ENCODE data around the gene MESP1. TPM values are rescaled to one million over a fixed set of nuclear protein-coding genes. Genes with fewer than 3 reads are reported as not detected.
A peak's percentile ranks its signal among the peaks of the same experiment; 100 is the strongest.

The MESP1 gene
- total and polyA plus RNA-seq, 2 of the 8 experiments (the other 6 are each of a cell fraction or from before 2014, with no cell fraction given), result 0.15 to 0.23 TPM

DNA sequence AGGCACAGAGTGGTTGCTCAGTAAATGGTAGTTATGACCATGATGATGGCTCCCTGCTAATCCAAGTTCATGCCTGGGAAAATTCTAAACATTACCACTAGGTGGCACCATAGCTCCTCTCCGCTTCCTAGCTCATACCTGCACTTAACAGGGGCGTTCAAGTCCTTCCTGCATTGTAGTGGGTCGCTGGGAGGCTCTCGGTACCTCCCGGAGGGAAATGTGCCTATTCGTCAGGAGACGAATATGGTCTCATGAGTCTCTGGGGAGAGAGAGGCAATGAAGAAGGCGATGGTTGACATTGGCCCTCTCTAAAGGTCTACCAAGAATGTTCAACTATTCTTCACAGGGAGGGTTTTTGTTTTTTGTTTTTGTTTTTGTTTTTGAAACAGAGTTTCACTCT is 10.9 kb downstream of the MESP1 start:
- no peaks in the 10 kb centered on the region for H4K20me1 ChIP-seq (replicated peaks in 1 of 2; ENCODE audit: control insufficient read depth in 1 of 2, insufficient read depth in 2 of 2, low read length in 2 of 2)
- H3K9ac ChIP-seq (replicated peaks in 1 of 4; ENCODE audit: extremely low read depth in 1 of 4, low read depth in 3 of 4, low read length in 3 of 4), result no peak overlapping the region
- no peak overlapping the region for H2BK12ac ChIP-seq (ENCODE audit: low read depth, low read length)
- no peak overlapping the region for H2BK120ac ChIP-seq (replicated peaks; ENCODE audit: low read depth, low read length)
- no peaks in the 10 kb centered on the region for H3K79me2 ChIP-seq (ENCODE audit: control insufficient read depth in 1 of 2, insufficient read depth in 2 of 2, low read length in 2 of 2)
- no peak overlapping the region for H3K4me3 ChIP-seq (ENCODE audit: extremely low read depth in 1 of 4, insufficient read depth in 2 of 4, low read depth in 3 of 4, low read length in 4 of 4)
- no peaks in the 10 kb centered on the region for H3K36me3 ChIP-seq (ENCODE audit: control insufficient read depth in 2 of 4, insufficient read depth in 4 of 4, low read length in 3 of 4)
- no peak overlapping the region for H4K8ac ChIP-seq (ENCODE audit: extremely low read depth, insufficient read depth, low read length)
- H3K79me1 ChIP-seq (ENCODE audit: low read depth, low read length), result no peaks in the 10 kb centered on the region
- H4K5ac ChIP-seq (ENCODE audit: insufficient read length, low read depth, low read length), result no peak overlapping the region
- no peak overlapping the region for H2BK20ac ChIP-seq (ENCODE audit: low read length)
- no peaks in the 10 kb centered on the region for H3K9me3 ChIP-seq (ENCODE audit: insufficient read depth in 2 of 2, low read depth in 1 of 2, low read length in 1 of 2)
- H3K14ac ChIP-seq (ENCODE audit: insufficient read length), result no peak overlapping the region
- FAIRE-seq, result peak; percentile 99
- POLR2A ChIA-PET (ENCODE audit: partially characterized antibody), result interaction anchor here (1.8 kb wide), 1 partner anchor 148 kb away, joined by 4 read pairs; no protein-coding TSS in a partner anchor
- H3K18ac ChIP-seq (ENCODE audit: extremely low read depth, low read length), result no peak overlapping the region
- H3K4ac ChIP-seq (replicated peaks; ENCODE audit: insufficient read length, low read depth, low read length), result no peak overlapping the region
- no peak overlapping the region for H3K4me2 ChIP-seq (ENCODE audit: insufficient read depth in 1 of 2, low read depth in 2 of 2, low read length in 2 of 2)
- no peak overlapping the region for H2AFZ ChIP-seq (ENCODE audit: low read length)
- H2BK15ac ChIP-seq (ENCODE audit: low read length), result no peak overlapping the region
- no peak overlapping the region for H2BK5ac ChIP-seq (ENCODE audit: low read depth, low read length)
- no peaks in the 10 kb centered on the region for H3K23me2 ChIP-seq (ENCODE audit: low read depth, low read length)
- H3K27me3 ChIP-seq (replicated peaks in 1 of 4; ENCODE audit: control insufficient read depth in 3 of 4, extremely low read depth in 1 of 4, insufficient read depth in 3 of 4, low read length in 3 of 4), result peaks cover 0 to 2% (median under 1%) of the 10 kb centered on the region in 4 experiments; a peak in 5 of 7 replicates
- CTCF ChIA-PET (ENCODE audit: partially characterized antibody), result interaction anchor here (0.5 to 2.7 kb wide), 24 partner anchors 8 to 488 kb away, joined by 3 to 30 read pairs (median 4); no protein-coding TSS in a partner anchor
- no peak overlapping the region for H3K27ac ChIP-seq (ENCODE audit: low read depth, low read length)
- no peaks in the 10 kb centered on the region for H3K4me1 ChIP-seq (replicated peaks in 1 of 4; ENCODE audit: control insufficient read depth in 3 of 4, insufficient read depth in 4 of 4, low read length in 3 of 4)
- WGBS, 2 experiments (ENCODE audit: extremely low coverage in 1 of 2, insufficient coverage in 1 of 2, insufficient read length in 1 of 2, insufficient replicate concordance in 2 of 2, low coverage in 1 of 2, low lambda C conversion rate in 2 of 2, missing lambda C conversion rate in 1 of 2), result 14% methylated on average over 8 of the region's 8 CpGs; no CpG with 5 or more reads in 1 of the 2 experiments
- H2AK5ac ChIP-seq (ENCODE audit: low read depth, low read length), result no peak overlapping the region
- no peak overlapping the region for H3K56ac ChIP-seq (replicated peaks; ENCODE audit: insufficient read length, low read depth, low read length)
- DNase-seq (ENCODE audit: low read depth in 1 of 2, low spot score in 2 of 2), result peak; percentile 62 to 73
- no peak overlapping the region for H3K23ac ChIP-seq (ENCODE audit: insufficient read length)
- H4K91ac ChIP-seq (replicated peaks; ENCODE audit: insufficient read length, low read length), result no peak overlapping the region
- TF ChIP-seq SIN3A (conservative IDR thresholded peaks at IDR 0.05 in 1 of 2, IDR thresholded peaks at IDR 0.05 in 1 of 2; ENCODE audit: low read depth in 1 of 2, low read length in 2 of 2), result no peak
- peak; percentile 57; the same call in 1 of the 2 replicates for TF ChIP-seq TEAD4 (IDR thresholded peaks at IDR 0.05; ENCODE audit: low read depth, low read length)
- peak; percentile 92 to 95 for TF ChIP-seq RAD21 (IDR thresholded peaks at IDR 0.05 in 1 of 2, conservative IDR thresholded peaks at IDR 0.05 in 1 of 2; ENCODE audit: low read depth in 2 of 2, low read length in 2 of 2)
- TF ChIP-seq RFX5 (IDR thresholded peaks at IDR 0.05; ENCODE audit: borderline replicate concordance, low read depth, low read length), result 0 out of 2 replicates have a peak, but pooled peaks have one; percentile 50
- TF ChIP-seq, protein P1, sequence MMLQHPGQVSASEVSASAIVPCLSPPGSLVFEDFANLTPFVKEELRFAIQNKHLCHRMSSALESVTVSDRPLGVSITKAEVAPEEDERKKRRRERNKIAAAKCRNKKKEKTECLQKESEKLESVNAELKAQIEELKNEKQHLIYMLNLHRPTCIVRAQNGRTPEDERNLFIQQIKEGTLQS (IDR thresholded peaks at IDR 0.05; ENCODE audit: insufficient read depth, low read depth, low read length), result no peak
- no peak for TF ChIP-seq SIRT6 (IDR thresholded peaks at IDR 0.05; ENCODE audit: low read length)
- TF ChIP-seq JUN (IDR thresholded peaks at IDR 0.05; ENCODE audit: low read depth, low read length), result no peak
- no peak for TF ChIP-seq TCF12 (IDR thresholded peaks at IDR 0.05; ENCODE audit: low read depth, low read length)
- TF ChIP-seq TAF1 (IDR thresholded peaks at IDR 0.05; ENCODE audit: low read depth, low read length), result no peak
- TF ChIP-seq, protein P2, sequence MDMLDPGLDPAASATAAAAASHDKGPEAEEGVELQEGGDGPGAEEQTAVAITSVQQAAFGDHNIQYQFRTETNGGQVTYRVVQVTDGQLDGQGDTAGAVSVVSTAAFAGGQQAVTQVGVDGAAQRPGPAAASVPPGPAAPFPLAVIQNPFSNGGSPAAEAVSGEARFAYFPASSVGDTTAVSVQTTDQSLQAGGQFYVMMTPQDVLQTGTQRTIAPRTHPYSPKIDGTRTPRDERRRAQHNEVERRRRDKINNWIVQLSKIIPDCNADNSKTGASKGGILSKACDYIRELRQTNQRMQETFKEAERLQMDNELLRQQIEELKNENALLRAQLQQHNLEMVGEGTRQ (IDR thresholded peaks at IDR 0.05; ENCODE audit: low read length), result no peak
- no peak for TF ChIP-seq RNF2 (IDR thresholded peaks at IDR 0.05; ENCODE audit: borderline replicate concordance, low read depth, low read length, missing control alignments, poor library complexity, severe bottlenecking)
